Kidney (tissue), 14 donors: ENCODE data around the gene TOR1AIP2. TPM values are rescaled to one million over a fixed set of nuclear protein-coding genes. Genes with fewer than 3 reads are reported as not detected.

ENCODE experiments used
- DNase-seq, 5 donors: peaks; one replicate each; pipeline ENCODE4 v3.0.0-alpha.2; 2013 to 2020
- FAIRE-seq: peaks from 2 replicates; lab custom pipeline; 2012; peaks lifted over from hg19 to GRCh38; lab: Jason Lieb, UNC
- H3K27ac ChIP-seq, 2 donors: one replicate each; pipeline ENCODE4 v1.7.0; 2013; ENCODE audit warnings: low read depth in 2 of 2, low read length in 2 of 2, inconsistent platforms in 1 of 2
- H3K27me3 ChIP-seq: one replicate; pipeline ENCODE4 v1.7.1; 2013; ENCODE audit warnings: low read length, inconsistent platforms; ENCODE audit not compliant: control insufficient read depth, insufficient read depth
- H3K36me3 ChIP-seq, 3 donors: one replicate each; pipeline versions ENCODE4 v1.7.0 to v1.7.1; 2013; ENCODE audit warnings: low read length in 3 of 3, control low read depth in 1 of 3, inconsistent platforms in 1 of 3; ENCODE audit not compliant: insufficient read depth in 3 of 3, control insufficient read depth in 2 of 3
- H3K4me1 ChIP-seq, 3 donors: one replicate each; pipeline versions ENCODE4 v1.7.0 to v1.7.1; 2013; ENCODE audit warnings: low read length in 3 of 3, inconsistent platforms in 1 of 3, low read depth in 1 of 3; ENCODE audit not compliant: control insufficient read depth in 2 of 3, insufficient read depth in 2 of 3
- H3K4me3 ChIP-seq, 3 donors: one replicate each; pipeline versions ENCODE4 v1.7.0 to v1.8.1; 2013; ENCODE audit warnings: low read length in 3 of 3, control low read depth in 1 of 3, inconsistent platforms in 1 of 3
- H3K9ac ChIP-seq, 3 donors: one replicate each; pipeline versions ENCODE4 v1.7.0 to v1.7.1; 2013; ENCODE audit warnings: low read length in 3 of 3, control low read depth in 1 of 3, inconsistent platforms in 1 of 3
- H3K9me3 ChIP-seq, 3 donors: one replicate each; pipeline versions ENCODE4 v1.7.0 to v1.7.1; 2013; ENCODE audit warnings: low read length in 3 of 3, control low read depth in 1 of 3, inconsistent platforms in 1 of 3; ENCODE audit not compliant: control insufficient read depth in 2 of 3, insufficient read depth in 1 of 3
- intact Hi-C: fragments of 100-400 bp; cut with DNase I; formaldehyde crosslinking; loops from one replicate; pipeline ENCODE4 v1.11.1; 2022
- polyA plus RNA-seq: library from polyadenylated mRNA; stranded (reverse); fragments of 350-450 nt; fragmentation: Illumina TruSeq; extraction: RNeasy Lipid Tissue Mini Kit (QIAGEN cat#74804); gene quantifications from one replicate; pipeline ENCODE4 v1.2.3, GENCODE V29; 2014; ENCODE audit warnings: low read depth, low replicate concordance; ENCODE audit not compliant: insufficient read depth
- total RNA-seq: library from RNA; stranded (reverse); fragmentation: NEBNext Ultra II Directional; extraction: Animal tissue kit (Norgen Biotek cat#: 25700); gene quantifications from one replicate; pipeline ENCODE4 v1.2.1, GENCODE V29; 2021
- TF ChIP-seq, protein P1 (sequence below): IDR thresholded peaks from 3 replicates; pipeline ENCODE4 v1.5.1; 2012; ENCODE audit warnings: mild to moderate bottlenecking, moderate library complexity, borderline replicate concordance; ENCODE audit not compliant: insufficient read depth; ENCODE audit errors: extremely low read depth
- donor health status: control.
- donor health status: control.
- donor health status: control.
- donor health status: control.
- donor health status: control.
- donor health status: DM: yes; HTN: yes; CAD: no.
- donor health status: Normal renal cell carcinoma (clear cell type).

Gene TOR1AIP2
- total and polyA plus RNA-seq, 2 donors from 2014 or later: 13.1 to 80.5 TPM

DNA sequence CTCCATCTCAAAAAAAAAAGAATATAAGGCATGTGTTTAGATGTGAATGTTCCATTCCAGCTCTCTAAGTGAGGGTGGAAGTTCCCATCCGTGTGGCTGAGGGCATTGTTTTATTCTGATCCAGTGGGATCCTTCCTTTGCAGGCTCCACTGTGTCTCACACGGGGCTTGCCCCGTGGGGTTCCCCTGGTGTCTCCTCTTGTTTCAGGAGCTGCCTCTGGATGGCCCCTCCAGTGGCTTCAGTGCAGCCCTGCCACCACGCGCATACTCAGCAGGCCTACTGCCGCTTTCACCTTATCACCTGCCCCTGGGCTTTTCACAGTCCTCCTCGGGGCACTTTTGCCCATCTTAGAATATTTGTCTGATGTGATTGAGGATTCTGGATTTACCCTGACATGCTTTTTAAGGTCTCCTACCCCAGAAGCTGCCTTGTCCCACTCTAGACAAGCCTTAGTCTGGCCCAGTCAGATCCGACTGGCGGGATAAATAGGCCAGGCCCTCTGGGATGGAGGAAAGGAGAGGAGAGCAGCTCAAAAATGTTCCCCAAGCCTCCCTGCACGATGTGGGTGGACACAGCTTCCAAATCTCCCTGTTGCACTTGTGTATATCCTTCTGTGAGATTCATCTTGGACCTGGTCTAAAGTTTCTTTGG is 79.3 kb downstream of the TOR1AIP2 start:
- DNase-seq: no peak
- Histone ChIP-seq H3K27ac (no peak overlapping the region), H3K4me3 (no peak overlapping the region), H3K9ac (no peak overlapping the region), H3K9me3 (no peaks in the 10 kb centered on the region), H3K36me3 (no peaks in the 10 kb centered on the region), H3K27me3 (no peaks in the 10 kb centered on the region), H3K4me1 (no peaks in the 10 kb centered on the region)
- TF ChIP-seq, protein P1, sequence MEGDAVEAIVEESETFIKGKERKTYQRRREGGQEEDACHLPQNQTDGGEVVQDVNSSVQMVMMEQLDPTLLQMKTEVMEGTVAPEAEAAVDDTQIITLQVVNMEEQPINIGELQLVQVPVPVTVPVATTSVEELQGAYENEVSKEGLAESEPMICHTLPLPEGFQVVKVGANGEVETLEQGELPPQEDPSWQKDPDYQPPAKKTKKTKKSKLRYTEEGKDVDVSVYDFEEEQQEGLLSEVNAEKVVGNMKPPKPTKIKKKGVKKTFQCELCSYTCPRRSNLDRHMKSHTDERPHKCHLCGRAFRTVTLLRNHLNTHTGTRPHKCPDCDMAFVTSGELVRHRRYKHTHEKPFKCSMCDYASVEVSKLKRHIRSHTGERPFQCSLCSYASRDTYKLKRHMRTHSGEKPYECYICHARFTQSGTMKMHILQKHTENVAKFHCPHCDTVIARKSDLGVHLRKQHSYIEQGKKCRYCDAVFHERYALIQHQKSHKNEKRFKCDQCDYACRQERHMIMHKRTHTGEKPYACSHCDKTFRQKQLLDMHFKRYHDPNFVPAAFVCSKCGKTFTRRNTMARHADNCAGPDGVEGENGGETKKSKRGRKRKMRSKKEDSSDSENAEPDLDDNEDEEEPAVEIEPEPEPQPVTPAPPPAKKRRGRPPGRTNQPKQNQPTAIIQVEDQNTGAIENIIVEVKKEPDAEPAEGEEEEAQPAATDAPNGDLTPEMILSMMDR: no peak
- no peak for FAIRE-seq
- intact Hi-C loops: no loop called here

- intact Hi-C loops: no loop called here
- H3K27ac ChIP-seq: no peak overlapping the region
- H3K4me3 ChIP-seq: no peak overlapping the region
- FAIRE-seq (no peak), DNase-seq (no peak)
- H3K9me3 ChIP-seq: no peaks in the 10 kb centered on the region
- H3K36me3 ChIP-seq: no peaks in the 10 kb centered on the region
- H3K9ac ChIP-seq: no peak overlapping the region
- H3K4me1 ChIP-seq: no peaks in the 10 kb centered on the region
- TF ChIP-seq, protein P1: no peak
- no peaks in the 10 kb centered on the region for H3K27me3 ChIP-seq
These were observed 82.9 kb downstream of the TOR1AIP2 start for GRCh38 chr1:179794669-179795068.

DNA sequence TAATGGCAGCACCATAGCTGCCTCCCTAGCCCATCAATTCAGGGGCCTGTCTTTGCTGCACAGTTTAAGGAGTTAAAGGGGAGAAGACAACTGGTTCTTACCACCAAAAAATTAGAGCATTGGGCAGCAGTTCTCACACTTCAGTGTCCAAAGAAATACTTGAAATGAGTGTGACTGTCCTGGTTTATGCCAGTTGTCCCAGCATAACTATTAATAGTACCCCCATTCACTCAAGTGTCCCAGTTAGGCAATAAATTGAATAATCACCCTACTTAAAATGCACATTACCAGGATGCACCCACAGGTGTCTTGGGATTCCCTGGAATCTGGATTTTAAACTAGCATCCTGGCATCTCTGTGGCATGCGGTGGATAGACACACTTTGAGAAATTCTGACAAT is 83.5 kb downstream of the TOR1AIP2 start:
- no peaks in the 10 kb centered on the region for H3K27me3 ChIP-seq
- no peaks in the 10 kb centered on the region for H3K36me3 ChIP-seq
- no peak overlapping the region for H3K4me3 ChIP-seq
- H3K27ac ChIP-seq: no peak overlapping the region
- TF ChIP-seq, protein P1: no peak
- no peaks in the 10 kb centered on the region for H3K9me3 ChIP-seq
- H3K9ac ChIP-seq: no peak overlapping the region
- FAIRE-seq: no peak
- intact Hi-C loops: no loop called here
- H3K4me1 ChIP-seq: no peaks in the 10 kb centered on the region
- no peak for DNase-seq

DNA sequence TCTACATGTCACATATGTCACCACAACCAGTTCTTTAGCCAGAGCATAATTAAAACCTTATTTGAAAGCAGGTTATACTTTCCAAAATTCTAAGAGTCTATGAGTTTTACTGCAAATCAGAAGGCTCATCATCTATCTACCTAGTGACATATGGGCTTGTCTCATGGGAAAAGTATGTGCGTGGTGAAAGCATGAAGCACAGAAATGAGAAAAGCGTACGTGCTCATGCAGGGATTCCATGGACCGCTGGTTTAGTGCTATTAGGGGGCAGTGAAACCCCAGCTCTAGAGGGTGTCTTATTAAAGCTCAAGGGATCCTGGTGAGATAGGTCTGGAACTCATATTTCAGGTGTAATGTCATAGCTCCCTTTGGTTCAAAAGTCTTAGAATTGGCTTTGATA is 84.3 kb downstream of the TOR1AIP2 start:
- Histone ChIP-seq H3K4me1 (no peaks in the 10 kb centered on the region), H3K9me3 (no peaks in the 10 kb centered on the region), H3K4me3 (no peak overlapping the region), H3K9ac (no peak overlapping the region), H3K27ac (no peak overlapping the region), H3K36me3 (no peaks in the 10 kb centered on the region), H3K27me3 (no peaks in the 10 kb centered on the region)
- TF ChIP-seq, protein P1: no peak
- peak in 1 of 5 donors; percentile 45 for DNase-seq
- intact Hi-C loops: no loop called here
- FAIRE-seq: no peak
